GM19043 (cell line): ENCODE measurements around the gene CSNK1A1.
A peak's percentile ranks its signal among the peaks of the same experiment; 100 is the strongest.
"Not testable (repeated sequence)": the region's sequence is repeated elsewhere in the genome, so short reads cannot be mapped to it uniquely, and the experiment has no call there.

ENCODE experiments used
- ATAC-seq: cut with Tn5 transposase; IDR thresholded peaks from one replicate; pipeline ENCODE4 v1.9.1; 2021; ENCODE audit warnings: low read depth; ENCODE audit not compliant: unreplicated experiment

Gene CSNK1A1

GRCh38 chr5:149551227-149552037, at the start of gene CSNK1A1:
Gene CSNK1A1, minus strand, starts transcription at chr5:149551439. Its CDS starts 475 bp downstream, at chr5:149550964.
- peak; percentile 90 for ATAC-seq

GRCh38 chr5:149600932-149601331, 49.7 kb upstream of the CSNK1A1 start:
- ATAC-seq, result no peak

- no peak for ATAC-seq
Measured at GRCh38 chr5:149599375-149599774, 48.1 kb upstream of the CSNK1A1 start.

- ATAC-seq, result no peak
Measured at GRCh38 chr5:149598966-149599365, 47.7 kb upstream of the CSNK1A1 start.

- not testable (repeated sequence) for ATAC-seq
Measured at GRCh38 chr5:149598234-149598633, 47.0 kb upstream of the CSNK1A1 start.

- ATAC-seq, result no peak
Measured at GRCh38 chr5:149597618-149598017, 46.4 kb upstream of the CSNK1A1 start.

GRCh38 chr5:149596712-149597111, 45.5 kb upstream of the CSNK1A1 start:
- ATAC-seq, result no peak

GRCh38 chr5:149595105-149595504, 43.9 kb upstream of the CSNK1A1 start:
- not testable (repeated sequence) for ATAC-seq

- no peak for ATAC-seq
Measured at GRCh38 chr5:149594206-149594895, 43.1 kb upstream of the CSNK1A1 start.

GRCh38 chr5:149593370-149593769, 42.1 kb upstream of the CSNK1A1 start:
- no peak for ATAC-seq

- no peak for ATAC-seq
Measured at GRCh38 chr5:149588936-149589335, 37.7 kb upstream of the CSNK1A1 start.

GRCh38 chr5:149586708-149587318, 35.6 kb upstream of the CSNK1A1 start:
- ATAC-seq, result no peak

- no peak for ATAC-seq
Measured at GRCh38 chr5:149585910-149586309, 34.7 kb upstream of the CSNK1A1 start.

GRCh38 chr5:149584121-149584520, 32.9 kb upstream of the CSNK1A1 start:
- no peak for ATAC-seq

- no peak for ATAC-seq
Measured at GRCh38 chr5:149583394-149583793, 32.2 kb upstream of the CSNK1A1 start.

GRCh38 chr5:149581931-149582768, 30.9 kb upstream of the CSNK1A1 start:
- ATAC-seq, result no peak

- ATAC-seq, result no peak
Measured at GRCh38 chr5:149581192-149581861, 30.1 kb upstream of the CSNK1A1 start, which contains the start of gene ARHGEF37. Gene ARHGEF37, plus strand, starts transcription at chr5:149581498. Its CDS starts 16,272 bp downstream, at chr5:149597770.

GRCh38 chr5:149580808-149581191, 29.6 kb upstream of the CSNK1A1 start:
- no peak for ATAC-seq

GRCh38 chr5:149578896-149579295, 27.7 kb upstream of the CSNK1A1 start:
- ATAC-seq, result no peak

GRCh38 chr5:149576021-149576420, 24.8 kb upstream of the CSNK1A1 start:
- no peak for ATAC-seq
